Inflammatory macrophage treated with lipopolysaccharide for 4 hours (primary cell): ENCODE data around the gene BOD1.

Experiments used
- DNase-seq: peaks from one replicate; pipeline ENCODE4 v3.0.0-alpha.2; 2020

Gene BOD1

DNA sequence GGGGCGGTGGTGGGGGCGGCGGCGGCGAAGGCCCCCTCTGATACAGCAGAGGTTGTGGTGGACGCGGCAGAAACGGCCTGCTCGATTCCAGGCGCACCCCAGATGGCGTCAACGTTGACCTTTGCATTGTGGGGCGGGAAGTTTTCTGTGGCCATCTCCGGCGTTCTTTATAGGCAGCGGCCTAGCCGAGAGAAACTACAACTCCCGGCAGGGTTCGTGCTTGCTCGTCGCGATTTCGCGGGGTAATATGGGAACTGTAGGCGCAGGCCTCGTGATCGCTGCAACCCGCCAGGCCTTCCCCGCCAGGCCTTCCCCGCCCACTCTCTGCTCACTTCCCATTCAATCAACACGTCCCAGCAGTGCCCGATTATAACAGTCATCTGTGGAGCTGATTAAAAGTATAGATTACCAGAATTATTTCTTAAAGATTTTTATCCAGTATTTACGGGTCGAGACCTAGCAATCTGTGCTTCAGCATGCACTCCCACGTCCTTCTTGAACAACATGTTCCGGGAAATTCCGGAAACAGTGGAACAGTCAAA, at the start of gene BOD1:
BOD1 (minus strand) TSS at position 74 of the 542 bp plus-strand sequence. CDS start 214 bp downstream, outside the sequence.
- peak; percentile 99 for DNase-seq

GRCh38 chr5:173665326-173665725, 48.9 kb upstream of the BOD1 start:
- DNase-seq = no peak

DNA sequence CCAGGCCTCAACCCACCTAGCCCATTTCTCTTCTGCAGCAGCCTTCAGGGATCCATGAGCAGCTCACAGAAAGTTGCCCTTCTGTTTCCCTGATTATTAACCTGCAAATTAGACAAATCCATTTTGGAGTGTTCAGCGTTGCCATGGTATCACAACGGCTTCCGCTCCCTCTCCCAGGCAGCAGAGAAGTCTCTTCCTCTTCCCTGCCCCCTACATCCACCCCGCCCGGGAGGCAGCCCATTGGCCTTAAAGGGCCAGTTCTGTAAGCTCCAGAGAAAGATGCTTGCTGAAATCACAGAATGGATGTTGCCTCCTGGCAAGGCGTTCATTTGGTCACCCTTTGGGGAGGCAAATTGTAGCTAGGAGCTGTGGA, 47.7 kb upstream of the BOD1 start:
- DNase-seq = peak; percentile 66

DNA sequence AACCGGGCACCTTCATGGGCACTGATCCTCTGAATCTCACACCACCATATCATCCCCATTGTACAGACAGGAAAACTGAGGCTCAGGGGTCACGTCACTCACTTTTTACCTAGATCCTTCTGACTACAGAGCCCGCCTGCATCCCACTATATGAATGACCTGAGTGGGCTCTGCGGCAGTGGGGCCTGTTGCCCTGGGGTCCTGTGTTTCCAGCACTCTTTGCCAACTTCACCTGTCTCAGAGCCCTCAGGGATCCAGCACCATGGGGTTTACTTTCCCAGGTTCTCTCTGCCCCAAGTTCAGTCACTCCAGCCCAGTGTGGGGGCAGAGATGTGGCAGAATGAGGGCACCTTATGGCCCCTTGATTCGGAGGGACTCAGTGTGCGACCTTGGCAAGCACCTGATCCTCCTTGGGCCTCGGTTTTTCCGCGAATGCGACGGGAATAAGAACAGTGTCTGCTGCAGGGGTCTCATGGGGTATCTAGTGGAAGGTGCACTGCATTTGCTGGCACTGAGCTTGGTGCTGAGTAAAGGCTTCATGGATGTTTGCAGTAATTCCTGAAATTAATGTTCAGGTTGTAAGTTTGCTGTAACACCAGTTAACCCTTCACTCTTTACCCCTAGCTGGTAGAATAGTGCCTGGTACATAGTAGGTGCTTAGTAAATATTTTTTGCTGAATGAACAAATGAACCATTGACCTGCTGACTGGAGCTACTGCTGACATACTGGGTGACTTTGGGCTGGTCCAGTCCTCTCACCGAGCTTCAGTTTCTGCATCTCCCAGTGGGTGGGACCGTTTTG, 47.1 kb upstream of the BOD1 start:
- DNase-seq = no peak

DNA sequence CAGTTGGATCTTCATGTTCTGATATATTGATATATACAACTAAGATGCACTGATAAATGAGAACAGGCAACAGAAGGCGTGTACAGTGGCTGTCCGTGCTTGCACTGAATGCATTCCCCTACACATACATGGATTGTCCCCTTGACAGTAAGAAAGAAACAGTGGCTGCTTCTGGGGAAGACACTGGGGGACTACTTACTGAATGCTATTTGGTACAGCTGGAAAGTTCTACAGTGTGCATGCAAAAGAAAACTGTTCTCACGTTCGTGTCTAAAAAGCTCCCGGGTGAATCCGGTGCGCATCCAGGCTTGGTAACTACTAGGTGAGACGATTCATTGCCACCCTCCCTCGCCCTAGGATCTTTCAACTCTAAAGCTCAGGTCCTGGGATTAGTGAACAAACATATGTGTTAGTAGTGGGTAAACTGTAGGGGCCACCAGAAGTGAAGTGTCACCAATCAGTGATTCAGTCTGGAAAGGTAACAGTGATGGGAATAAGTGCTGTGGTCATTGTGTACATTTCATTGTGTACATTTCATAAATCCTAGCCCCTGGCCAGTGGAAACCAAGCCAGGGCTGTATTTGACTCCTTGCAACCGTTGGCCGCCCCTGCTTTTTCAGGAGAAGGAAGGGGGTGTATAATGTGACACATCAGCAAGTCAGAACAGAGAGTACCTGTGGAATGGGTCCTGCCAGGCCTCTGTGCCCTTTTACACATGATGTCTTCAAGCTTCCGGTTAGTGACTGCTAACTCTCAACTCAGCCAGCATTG, 46.3 kb upstream of the BOD1 start:
- DNase-seq = no peak

- no peak for DNase-seq
These were observed 44.2 kb upstream of the BOD1 start for GRCh38 chr5:173660481-173661280.

- no peak for DNase-seq
These were observed 43.0 kb upstream of the BOD1 start for GRCh38 chr5:173659423-173659822.

GRCh38 chr5:173657741-173658356, 41.4 kb upstream of the BOD1 start:
- DNase-seq = no peak

DNA sequence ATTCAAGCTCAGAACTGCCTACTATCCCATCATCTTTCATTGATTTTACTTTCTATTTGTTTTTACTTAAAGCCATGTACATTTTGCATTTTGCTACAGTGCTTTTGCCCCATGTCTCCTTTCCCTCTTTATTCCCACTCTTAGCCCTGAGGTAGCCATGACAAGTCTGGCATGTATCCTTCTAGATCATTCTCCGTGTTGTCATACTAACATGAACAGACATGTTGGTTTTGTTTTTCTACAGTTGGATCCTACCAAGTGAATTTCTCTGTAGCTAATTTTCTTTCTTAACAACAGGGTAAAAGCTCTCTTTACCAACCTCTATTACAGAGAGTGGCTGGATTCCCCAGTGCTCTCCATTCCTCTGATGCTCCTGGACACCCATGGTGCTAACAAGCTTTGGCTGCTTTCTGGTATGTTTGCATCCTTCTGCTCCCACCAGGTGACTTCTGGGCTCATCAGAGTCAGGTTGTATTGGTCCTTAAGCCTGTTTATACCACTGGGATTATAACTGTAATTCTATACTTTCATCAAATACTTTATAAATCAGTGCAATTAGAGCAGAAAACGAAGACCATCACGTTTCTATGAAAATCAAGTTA, 38.8 kb upstream of the BOD1 start:
- DNase-seq = no peak

- DNase-seq = no peak
These were observed 37.5 kb upstream of the BOD1 start for GRCh38 chr5:173653822-173654523.

- no peak for DNase-seq
These were observed 31.9 kb upstream of the BOD1 start for GRCh38 chr5:173648308-173648866.

DNA sequence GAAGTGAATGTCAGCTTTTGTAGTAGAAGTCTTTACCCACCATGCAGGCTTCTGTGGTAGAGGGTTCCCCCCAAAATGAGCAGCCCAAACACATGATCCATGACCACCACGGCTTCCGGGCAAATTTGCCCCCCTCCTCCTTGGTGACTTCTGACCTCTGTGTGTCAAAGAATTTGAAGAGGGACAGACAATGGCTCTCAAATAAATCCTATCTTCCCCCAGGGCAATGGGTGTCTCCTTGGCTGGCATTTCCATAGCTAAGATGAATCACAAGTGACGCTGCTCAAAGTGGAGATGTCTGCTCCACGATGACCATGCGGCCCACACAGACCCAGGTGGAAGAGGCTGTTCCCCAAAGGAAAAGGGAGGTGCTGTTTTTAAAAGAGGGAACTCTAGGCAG, 30.2 kb upstream of the BOD1 start:
- DNase-seq = no peak

DNA sequence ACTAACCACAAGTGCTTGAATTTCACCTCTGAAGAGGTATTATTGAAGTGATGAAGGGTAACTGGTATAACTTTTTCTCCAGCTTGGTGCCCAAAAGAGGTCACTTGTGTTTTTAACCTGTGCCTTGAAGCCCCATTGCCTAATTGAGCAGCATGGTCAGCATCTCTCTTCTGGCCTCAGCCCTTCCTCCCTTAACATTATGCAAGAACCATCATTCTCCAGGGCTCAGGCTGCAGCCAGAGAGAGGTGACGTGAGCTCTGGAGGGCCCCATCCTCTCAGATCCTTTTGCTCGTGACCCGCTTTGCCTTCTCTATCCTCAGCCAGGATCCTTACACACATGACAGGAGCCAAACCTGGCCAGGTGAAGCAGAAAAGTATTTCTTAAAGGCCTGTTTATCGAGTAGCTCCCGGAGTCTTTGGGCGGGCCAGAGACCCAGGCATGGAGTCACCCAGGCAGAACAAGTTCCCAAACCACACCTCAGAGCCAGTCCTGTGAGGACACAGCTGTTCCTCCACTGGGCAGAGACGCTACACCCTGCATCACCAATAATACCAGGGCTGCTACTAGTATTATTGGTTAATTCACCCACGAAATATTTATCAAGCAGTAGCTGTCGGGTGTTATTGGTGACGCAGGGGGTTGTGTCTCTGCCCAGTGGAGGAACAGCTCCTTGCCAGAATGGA, 29.6 kb upstream of the BOD1 start:
- DNase-seq = no peak

DNA sequence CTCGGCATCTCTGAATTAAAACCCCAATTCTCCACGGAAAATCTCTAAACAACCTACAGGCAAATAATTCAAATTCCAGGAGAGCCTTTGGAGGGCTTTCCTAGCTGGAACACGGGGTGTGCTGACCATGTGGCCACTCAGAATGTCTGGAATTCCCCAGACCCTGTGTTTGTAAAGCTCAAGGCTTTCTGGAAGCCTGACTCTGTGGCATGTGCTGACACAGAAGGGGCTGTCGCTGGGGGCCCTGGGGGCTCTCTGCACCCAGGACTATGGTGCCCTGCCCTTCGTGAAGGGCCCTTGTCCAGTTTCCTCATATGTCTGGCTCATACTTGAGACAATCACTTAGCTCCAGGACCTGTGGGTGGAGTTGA, 29.0 kb upstream of the BOD1 start:
- DNase-seq = no peak

DNA sequence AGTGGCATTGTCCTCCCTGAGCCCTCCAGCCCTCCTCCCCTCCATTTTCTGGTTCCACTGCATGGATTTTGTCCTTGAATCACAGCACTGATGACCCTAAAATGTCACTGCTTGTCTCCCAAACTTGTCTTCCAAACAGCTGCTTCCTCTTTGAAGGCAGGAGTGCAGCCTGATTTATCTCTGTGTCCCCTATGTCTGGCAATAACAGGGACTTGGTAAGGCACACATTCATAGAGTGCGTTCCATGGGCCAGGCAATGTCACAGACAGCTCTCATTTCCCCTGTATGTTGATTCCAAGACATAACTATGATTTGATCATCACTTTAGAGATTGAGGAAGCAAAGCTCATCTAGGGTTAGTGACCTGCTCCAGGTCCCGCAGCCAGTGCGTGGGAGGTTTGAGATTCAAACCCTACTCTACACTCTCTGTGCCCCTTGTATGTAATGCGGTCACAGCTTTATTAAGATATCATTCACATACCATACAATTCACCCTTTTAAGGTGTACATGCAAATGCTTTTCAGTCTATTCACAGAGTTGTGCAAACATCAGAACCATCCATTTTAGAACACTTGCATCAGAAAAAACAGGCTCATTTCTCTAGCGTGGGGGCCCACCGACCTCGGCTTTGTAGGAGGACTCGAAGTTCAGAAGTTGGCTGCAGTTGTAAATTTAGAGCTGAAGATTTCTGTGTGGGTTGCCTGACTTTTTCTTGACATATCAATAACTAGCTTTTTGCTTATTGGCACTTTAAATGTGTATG, 28.4 kb upstream of the BOD1 start:
- peak; percentile 40 for DNase-seq

DNA sequence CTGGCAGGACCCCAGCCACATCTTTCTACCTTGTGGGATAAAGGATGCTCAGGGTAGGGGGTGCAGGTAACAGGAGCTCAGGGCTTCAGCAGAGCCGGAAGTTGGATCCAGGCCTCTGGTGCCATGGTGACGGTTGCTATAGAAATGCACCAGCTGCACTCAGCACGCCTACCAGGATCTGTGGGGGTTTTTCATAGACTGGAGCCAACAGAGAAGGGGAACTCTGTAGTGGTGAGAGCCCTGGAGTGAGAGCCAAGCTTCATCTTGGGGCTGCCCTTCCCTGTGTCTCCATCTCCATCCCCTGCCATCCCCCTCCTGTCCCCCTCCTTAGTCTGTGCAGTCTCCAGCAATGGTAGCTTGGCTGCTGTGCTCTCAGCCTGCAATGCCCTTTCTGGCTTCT, 27.5 kb upstream of the BOD1 start:
- DNase-seq = peak; percentile 41

GRCh38 chr5:173642895-173643481, 26.5 kb upstream of the BOD1 start:
- DNase-seq = no peak

DNA sequence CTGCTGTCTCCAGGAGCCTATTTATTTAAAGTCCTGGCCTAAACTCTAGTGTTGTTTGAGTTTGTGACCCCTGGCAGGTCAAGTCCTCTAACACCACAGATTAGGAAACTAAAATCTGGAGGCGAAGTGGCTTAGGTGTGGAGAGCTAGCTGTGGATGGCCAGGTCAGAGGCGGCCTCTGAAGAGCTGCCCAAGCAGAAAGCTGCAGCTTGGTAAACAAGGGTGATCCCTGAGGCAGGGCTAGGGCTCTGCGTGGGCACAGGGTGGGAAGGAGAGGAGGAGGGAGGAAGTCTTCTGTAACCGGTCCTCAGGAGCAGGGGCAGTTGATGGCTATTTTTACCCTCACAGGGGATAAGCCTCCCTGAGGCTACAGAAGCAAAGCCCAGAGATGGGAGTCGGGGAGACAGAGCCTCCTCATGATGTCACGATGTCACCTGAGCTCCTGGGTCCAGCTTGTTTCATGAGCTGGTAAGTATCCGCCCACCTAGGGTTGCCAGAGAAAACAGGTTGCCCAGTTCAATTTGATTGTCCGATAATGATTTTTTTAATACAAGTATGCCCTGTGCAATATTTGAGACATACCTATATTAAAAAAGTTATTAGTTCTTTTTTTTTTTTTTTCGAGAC, 25.9 kb upstream of the BOD1 start:
- DNase-seq = no peak
